ENCODE measurements around the gene TANK. TPM values are rescaled to one million over a fixed set of nuclear protein-coding genes. Genes with fewer than 3 reads are reported as not detected.
"Not testable (repeated sequence)": the region's sequence is repeated elsewhere in the genome, so short reads cannot be mapped to it uniquely, and the experiment has no call there.

Gene TANK
- total RNA-seq, 4 donors from 2014 or later, result 57.0 to 76.1 (median 69.7) TPM

- intact Hi-C loops (cut with DNase I), result no loop called here
- 84% methylated on average over 8 of the region's 8 CpGs for WGBS
Observed at GRCh38 chr2:161257123-161257952, 97.1 kb downstream of the TANK start.

DNA sequence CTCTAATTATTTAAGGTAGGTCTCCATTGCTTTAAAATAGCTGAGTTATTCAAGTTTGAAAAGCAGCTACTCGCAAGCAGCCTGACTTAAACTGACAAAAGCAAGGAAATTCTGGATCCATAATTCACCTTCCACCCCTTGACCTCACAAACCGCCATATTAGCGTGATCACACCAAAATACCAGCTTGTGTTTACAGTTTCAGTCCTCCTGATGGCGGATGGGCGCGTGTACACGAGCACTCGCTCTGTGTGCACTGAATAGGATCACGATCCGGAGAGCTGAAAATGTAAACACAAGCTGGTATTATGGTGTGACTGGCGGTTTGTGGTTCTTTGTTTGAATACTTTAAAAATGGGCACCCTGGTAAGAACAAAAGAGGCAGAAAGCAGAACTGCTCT is 105.6 kb downstream of the TANK start:
- no peak for TF ChIP-seq POLR2AphosphoS5 (IDR thresholded peaks at IDR 0.05)
- no peak for TF ChIP-seq POLR2A (IDR thresholded peaks at IDR 0.05; ENCODE audit: low read depth)
- TF ChIP-seq, protein P1, sequence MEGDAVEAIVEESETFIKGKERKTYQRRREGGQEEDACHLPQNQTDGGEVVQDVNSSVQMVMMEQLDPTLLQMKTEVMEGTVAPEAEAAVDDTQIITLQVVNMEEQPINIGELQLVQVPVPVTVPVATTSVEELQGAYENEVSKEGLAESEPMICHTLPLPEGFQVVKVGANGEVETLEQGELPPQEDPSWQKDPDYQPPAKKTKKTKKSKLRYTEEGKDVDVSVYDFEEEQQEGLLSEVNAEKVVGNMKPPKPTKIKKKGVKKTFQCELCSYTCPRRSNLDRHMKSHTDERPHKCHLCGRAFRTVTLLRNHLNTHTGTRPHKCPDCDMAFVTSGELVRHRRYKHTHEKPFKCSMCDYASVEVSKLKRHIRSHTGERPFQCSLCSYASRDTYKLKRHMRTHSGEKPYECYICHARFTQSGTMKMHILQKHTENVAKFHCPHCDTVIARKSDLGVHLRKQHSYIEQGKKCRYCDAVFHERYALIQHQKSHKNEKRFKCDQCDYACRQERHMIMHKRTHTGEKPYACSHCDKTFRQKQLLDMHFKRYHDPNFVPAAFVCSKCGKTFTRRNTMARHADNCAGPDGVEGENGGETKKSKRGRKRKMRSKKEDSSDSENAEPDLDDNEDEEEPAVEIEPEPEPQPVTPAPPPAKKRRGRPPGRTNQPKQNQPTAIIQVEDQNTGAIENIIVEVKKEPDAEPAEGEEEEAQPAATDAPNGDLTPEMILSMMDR (IDR thresholded peaks at IDR 0.05), result no peak
- no peak for TF ChIP-seq EP300 (IDR thresholded peaks at IDR 0.05)

More at GRCh38 chr2:161257123-161257952, 97.1 kb downstream of the TANK start:
- Histone ChIP-seq H3K4me3 (no peak overlapping the region), H3K36me3 (no peaks in the 10 kb centered on the region), H3K27me3 (no peaks in the 10 kb centered on the region), H3K27ac (replicated peaks in 1 of 4) (no peak overlapping the region), H3K9me3 (no peaks in the 10 kb centered on the region), H3K4me1 (no peaks in the 10 kb centered on the region)
- DNase-seq (ENCODE audit: extremely low spot score), result no peak
- TF ChIP-seq EP300 (IDR thresholded peaks at IDR 0.05) (no peak), POLR2AphosphoS5 (IDR thresholded peaks at IDR 0.05) (no peak), POLR2A (IDR thresholded peaks at IDR 0.05; ENCODE audit: low read depth) (no peak)
- TF ChIP-seq, protein P1 (IDR thresholded peaks at IDR 0.05), result no peak

GRCh38 chr2:161269111-161269510 is 108.9 kb downstream of the TANK start:
- intact Hi-C loops (cut with DNase I), result no loop called here
- Histone ChIP-seq H3K27me3 (no peaks in the 10 kb centered on the region), H3K27ac (replicated peaks in 1 of 4) (no peak overlapping the region), H3K36me3 (no peaks in the 10 kb centered on the region), H3K9me3 (no peaks in the 10 kb centered on the region), H3K4me3 (no peak overlapping the region), H3K4me1 (no peaks in the 10 kb centered on the region)
- TF ChIP-seq EP300 (IDR thresholded peaks at IDR 0.05), result no peak
- DNase-seq (ENCODE audit: extremely low spot score), result no peak
- 87% methylated on average over 3 of the region's 3 CpGs for WGBS

More for the DNA sequence above, 105.6 kb downstream of the TANK start:
- Histone ChIP-seq H3K4me3 (no peak overlapping the region), H3K4me1 (no peaks in the 10 kb centered on the region), H3K27me3 (no peaks in the 10 kb centered on the region), H3K36me3 (no peaks in the 10 kb centered on the region), H3K9me3 (no peaks in the 10 kb centered on the region), H3K27ac (replicated peaks in 1 of 4) (no peak overlapping the region)
- no peak for DNase-seq (ENCODE audit: extremely low spot score)
- intact Hi-C loops (cut with DNase I), result no loop called here
- 94% methylated on average over 11 of the region's 11 CpGs for WGBS

DNA sequence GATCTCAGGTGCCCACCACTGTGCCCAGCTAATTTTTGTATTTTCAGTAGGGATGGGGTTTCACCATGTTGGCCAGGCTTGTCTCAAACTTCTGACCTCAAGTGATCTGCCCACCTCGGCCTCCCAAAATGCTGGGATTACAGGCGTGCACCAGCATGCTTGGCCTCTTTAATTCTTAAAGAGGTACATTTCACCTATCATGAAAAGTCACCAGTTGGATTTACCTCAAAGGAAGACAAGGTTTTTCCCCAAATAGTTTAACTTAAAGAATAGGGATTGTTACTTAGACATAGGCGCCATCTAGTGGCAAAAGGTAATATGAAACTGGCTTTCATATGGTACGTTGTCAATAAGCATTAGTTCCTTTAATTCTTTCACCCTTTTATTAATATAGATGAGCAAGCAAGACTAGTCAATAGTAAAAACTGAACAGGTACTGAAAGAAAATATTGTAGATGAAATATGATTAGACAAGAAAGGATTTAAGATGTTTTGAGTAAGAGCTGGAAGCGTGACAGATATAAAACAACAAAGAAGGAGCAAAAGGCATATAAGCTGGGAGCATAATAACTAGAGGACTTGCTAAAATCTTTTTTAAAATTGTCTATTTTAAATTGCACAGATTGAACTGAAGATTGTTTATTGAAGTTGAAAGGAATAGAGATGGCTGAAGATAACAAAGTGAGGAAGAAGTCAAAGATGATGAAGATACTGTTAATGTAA is 113.0 kb downstream of the TANK start:
- intact Hi-C loops (cut with DNase I), result no loop called here
- WGBS, result 46% methylated on average over 5 of the region's 5 CpGs
- H3K4me3 ChIP-seq, result no peak overlapping the region
- no peaks in the 10 kb centered on the region for H3K9me3 ChIP-seq
- no peak overlapping the region for H3K27ac ChIP-seq (replicated peaks in 1 of 4)
- TF ChIP-seq, protein P1 (IDR thresholded peaks at IDR 0.05), result peak; percentile 53 to 72 (median 66)
- TF ChIP-seq EP300 (IDR thresholded peaks at IDR 0.05) (no peak), POLR2A (IDR thresholded peaks at IDR 0.05; ENCODE audit: low read depth) (no peak)
- no peak for DNase-seq (ENCODE audit: extremely low spot score)
- no peaks in the 10 kb centered on the region for H3K27me3 ChIP-seq
- H3K36me3 ChIP-seq, result no peaks in the 10 kb centered on the region
- H3K4me1 ChIP-seq, result no peaks in the 10 kb centered on the region

DNA sequence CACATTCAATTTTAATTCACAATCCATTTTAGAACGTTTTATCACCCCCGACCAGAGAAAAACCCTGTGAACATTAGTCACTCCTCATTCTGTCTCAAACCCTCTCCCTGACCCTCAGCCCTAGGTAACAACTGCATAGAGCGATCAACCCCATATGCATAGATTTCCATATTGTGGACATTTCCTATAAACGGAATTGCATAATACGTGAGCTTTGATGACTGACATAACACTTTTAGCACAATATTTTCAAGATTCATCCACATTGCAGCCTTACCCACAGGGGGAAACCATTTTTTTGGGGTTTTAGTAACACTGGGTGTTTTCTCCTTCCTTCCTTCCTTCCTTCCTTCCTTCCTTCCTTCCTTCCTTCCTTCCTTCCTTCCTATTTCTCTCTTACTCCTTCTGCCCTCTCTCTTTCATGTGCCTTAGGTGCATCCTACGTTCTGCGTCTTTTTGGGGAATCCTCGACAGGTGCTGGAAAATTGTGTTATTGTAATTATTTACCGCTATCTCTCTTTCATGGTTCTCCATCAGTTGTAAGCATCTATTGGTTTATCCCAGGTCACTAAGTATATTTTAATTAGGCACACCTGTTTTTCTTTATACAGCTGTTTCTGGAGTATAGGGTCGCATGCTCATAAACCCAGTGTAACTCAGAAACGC is 118.5 kb downstream of the TANK start:
- H3K4me1 ChIP-seq; H3K27ac ChIP-seq (replicated peaks in 1 of 4); H3K4me3 ChIP-seq; H3K9me3 ChIP-seq; intact Hi-C loops (cut with DNase I); H3K27me3 ChIP-seq; H3K36me3 ChIP-seq: not testable (repeated sequence)
- WGBS, result 67% methylated on average over 11 of the region's 11 CpGs
- DNase-seq (ENCODE audit: extremely low spot score), result peak; percentile 95

DNA sequence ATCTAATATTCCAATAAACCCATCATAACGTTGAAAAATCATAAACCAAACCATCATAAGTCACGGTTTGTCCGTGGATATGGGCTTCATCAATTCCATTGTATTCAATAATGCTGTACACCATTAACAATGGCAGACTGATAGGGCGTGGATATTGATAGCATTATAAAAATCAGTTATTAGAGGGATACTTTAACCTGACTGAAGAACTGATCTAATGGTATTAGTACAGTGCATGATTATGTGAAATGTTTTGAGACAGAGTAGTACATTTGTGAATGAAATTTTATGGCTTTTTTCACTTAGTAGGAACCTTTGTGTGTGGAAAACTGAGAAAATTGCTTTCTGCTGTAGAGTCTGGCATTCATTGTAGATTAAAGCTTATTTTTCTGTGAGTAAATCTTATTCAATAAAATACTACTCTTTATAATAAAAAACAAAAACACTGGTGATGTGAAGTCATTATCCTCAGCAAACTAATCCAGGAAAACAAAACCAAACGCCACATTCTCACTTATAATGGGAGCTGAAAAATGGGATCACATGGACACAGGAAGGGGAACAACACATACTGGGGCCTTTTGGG is 119.1 kb downstream of the TANK start:
- H3K4me3 ChIP-seq; H3K27ac ChIP-seq (replicated peaks in 1 of 4); H3K36me3 ChIP-seq; intact Hi-C loops (cut with DNase I); DNase-seq (ENCODE audit: extremely low spot score); H3K4me1 ChIP-seq; H3K27me3 ChIP-seq; H3K9me3 ChIP-seq: not testable (repeated sequence)
- WGBS, result 69% methylated on average over 5 of the region's 5 CpGs

DNA sequence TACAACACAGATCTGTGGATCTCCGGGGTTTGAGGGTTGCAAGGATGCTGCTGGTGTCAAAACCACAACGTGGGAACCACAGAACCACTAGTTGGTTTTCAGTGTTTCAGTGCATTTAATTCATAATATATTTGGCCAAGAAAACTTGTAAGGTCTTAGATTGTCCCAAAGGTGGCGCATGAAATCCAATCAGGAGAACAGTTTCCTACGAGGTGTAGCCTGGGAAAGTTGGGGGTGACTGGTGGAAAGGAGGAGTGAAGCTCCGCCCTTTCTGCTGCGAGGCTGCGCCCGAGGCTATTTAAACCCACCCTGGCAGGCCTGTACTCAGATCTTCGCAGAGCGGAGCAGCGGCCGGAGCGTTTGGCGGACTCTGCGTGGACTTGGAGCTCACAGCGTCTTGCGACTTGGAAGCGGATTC is 120.7 kb downstream of the TANK start:
- H3K9me3 ChIP-seq; H3K4me1 ChIP-seq; H3K27ac ChIP-seq (replicated peaks in 1 of 4); H3K36me3 ChIP-seq; H3K4me3 ChIP-seq; intact Hi-C loops (cut with DNase I); H3K27me3 ChIP-seq: not testable (repeated sequence)
- DNase-seq (ENCODE audit: extremely low spot score), result peak; percentile 93
- 80% methylated on average over 18 of the region's 18 CpGs for WGBS

GRCh38 chr2:161281615-161282310 is 121.5 kb downstream of the TANK start:
- H3K9me3 ChIP-seq; intact Hi-C loops (cut with DNase I); H3K4me1 ChIP-seq; H3K4me3 ChIP-seq; DNase-seq (ENCODE audit: extremely low spot score); H3K27ac ChIP-seq (replicated peaks in 1 of 4); H3K36me3 ChIP-seq: not testable (repeated sequence)
- peaks cover 0 to 12% (median 0%) of the 10 kb centered on the region in 4 donors for H3K27me3 ChIP-seq
- WGBS, result 90% methylated on average over 11 of the region's 11 CpGs

Measured in esophagus muscularis mucosa (tissue), 4 donors.